ENCODE data around the gene SLC35G3. TPM values are rescaled to one million over a fixed set of nuclear protein-coding genes. Genes with fewer than 3 reads are reported as not detected.
A peak's percentile ranks its signal among the peaks of the same experiment; 100 is the strongest.

The SLC35G3 gene
- total and polyA plus RNA-seq, 10 of the 15 experiments (the other 5 are each of a cell fraction or from before 2014, with no cell fraction given), result not detected

GRCh38 chr17:35238821-35239220 is 44.6 kb upstream of the SLC35G3 start:
- ATAC-seq (no peak), FAIRE-seq (peak; percentile 41), DNase-seq (ENCODE audit: low read depth, low spot score) (no peak)
- H2AFZ ChIP-seq (ENCODE audit: control insufficient read depth, low read depth, low read length), result no peak overlapping the region
- H3K79me2 ChIP-seq (ENCODE audit: control insufficient read depth, insufficient read depth, low read length), result no peaks in the 10 kb centered on the region
- TF ChIP-seq MYB (IDR thresholded peaks at IDR 0.05; ENCODE audit: borderline replicate concordance, low read depth, low read length) (no peak), DPF2 (IDR thresholded peaks at IDR 0.05) (no peak), PAX5 (IDR thresholded peaks at IDR 0.05; ENCODE audit: borderline replicate concordance, low read depth, low read length) (no peak), BCL3 (IDR thresholded peaks at IDR 0.05; ENCODE audit: borderline replicate concordance, insufficient read depth, low read depth, low read length, poor library complexity, severe bottlenecking) (no peak)
- TF ChIP-seq, protein P1, sequence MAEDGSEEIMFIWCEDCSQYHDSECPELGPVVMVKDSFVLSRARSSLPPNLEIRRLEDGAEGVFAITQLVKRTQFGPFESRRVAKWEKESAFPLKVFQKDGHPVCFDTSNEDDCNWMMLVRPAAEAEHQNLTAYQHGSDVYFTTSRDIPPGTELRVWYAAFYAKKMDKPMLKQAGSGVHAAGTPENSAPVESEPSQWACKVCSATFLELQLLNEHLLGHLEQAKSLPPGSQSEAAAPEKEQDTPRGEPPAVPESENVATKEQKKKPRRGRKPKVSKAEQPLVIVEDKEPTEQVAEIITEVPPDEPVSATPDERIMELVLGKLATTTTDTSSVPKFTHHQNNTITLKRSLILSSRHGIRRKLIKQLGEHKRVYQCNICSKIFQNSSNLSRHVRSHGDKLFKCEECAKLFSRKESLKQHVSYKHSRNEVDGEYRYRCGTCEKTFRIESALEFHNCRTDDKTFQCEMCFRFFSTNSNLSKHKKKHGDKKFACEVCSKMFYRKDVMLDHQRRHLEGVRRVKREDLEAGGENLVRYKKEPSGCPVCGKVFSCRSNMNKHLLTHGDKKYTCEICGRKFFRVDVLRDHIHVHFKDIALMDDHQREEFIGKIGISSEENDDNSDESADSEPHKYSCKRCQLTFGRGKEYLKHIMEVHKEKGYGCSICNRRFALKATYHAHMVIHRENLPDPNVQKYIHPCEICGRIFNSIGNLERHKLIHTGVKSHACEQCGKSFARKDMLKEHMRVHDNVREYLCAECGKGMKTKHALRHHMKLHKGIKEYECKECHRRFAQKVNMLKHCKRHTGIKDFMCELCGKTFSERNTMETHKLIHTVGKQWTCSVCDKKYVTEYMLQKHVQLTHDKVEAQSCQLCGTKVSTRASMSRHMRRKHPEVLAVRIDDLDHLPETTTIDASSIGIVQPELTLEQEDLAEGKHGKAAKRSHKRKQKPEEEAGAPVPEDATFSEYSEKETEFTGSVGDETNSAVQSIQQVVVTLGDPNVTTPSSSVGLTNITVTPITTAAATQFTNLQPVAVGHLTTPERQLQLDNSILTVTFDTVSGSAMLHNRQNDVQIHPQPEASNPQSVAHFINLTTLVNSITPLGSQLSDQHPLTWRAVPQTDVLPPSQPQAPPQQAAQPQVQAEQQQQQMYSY (CRISPR knock-in tag; IDR thresholded peaks at IDR 0.05), result no peak
- TF ChIP-seq, protein P2, sequence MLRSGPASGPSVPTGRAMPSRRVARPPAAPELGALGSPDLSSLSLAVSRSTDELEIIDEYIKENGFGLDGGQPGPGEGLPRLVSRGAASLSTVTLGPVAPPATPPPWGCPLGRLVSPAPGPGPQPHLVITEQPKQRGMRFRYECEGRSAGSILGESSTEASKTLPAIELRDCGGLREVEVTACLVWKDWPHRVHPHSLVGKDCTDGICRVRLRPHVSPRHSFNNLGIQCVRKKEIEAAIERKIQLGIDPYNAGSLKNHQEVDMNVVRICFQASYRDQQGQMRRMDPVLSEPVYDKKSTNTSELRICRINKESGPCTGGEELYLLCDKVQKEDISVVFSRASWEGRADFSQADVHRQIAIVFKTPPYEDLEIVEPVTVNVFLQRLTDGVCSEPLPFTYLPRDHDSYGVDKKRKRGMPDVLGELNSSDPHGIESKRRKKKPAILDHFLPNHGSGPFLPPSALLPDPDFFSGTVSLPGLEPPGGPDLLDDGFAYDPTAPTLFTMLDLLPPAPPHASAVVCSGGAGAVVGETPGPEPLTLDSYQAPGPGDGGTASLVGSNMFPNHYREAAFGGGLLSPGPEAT (IDR thresholded peaks at IDR 0.05; ENCODE audit: low read depth), result no peak
- TF ChIP-seq, protein P3, sequence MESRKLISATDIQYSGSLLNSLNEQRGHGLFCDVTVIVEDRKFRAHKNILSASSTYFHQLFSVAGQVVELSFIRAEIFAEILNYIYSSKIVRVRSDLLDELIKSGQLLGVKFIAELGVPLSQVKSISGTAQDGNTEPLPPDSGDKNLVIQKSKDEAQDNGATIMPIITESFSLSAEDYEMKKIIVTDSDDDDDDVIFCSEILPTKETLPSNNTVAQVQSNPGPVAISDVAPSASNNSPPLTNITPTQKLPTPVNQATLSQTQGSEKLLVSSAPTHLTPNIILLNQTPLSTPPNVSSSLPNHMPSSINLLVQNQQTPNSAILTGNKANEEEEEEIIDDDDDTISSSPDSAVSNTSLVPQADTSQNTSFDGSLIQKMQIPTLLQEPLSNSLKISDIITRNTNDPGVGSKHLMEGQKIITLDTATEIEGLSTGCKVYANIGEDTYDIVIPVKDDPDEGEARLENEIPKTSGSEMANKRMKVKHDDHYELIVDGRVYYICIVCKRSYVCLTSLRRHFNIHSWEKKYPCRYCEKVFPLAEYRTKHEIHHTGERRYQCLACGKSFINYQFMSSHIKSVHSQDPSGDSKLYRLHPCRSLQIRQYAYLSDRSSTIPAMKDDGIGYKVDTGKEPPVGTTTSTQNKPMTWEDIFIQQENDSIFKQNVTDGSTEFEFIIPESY (IDR thresholded peaks at IDR 0.05), result no peak
- POLR2A ChIA-PET, result no interaction called here
- RAD21 ChIA-PET (ENCODE audit: unreplicated experiment), result no interaction called here
- in situ Hi-C loops (cut with MboI) (no loop called here), intact Hi-C loops (cut with micrococcal nuclease; ENCODE audit: unreplicated experiment) (no loop called here)
- 2% methylated on average over 2 of the region's 2 CpGs for WGBS (ENCODE audit: insufficient coverage, insufficient replicate concordance, low lambda C conversion rate, missing lambda C conversion rate)
- peaks cover 6% of the 10 kb centered on the region; the same call in 1 of the 2 replicates for H3K4me1 ChIP-seq (ENCODE audit: control insufficient read depth, insufficient read depth, low read length)
- no peak overlapping the region for H3K4me2 ChIP-seq (ENCODE audit: control insufficient read depth, insufficient read depth)
- H3K9ac ChIP-seq (ENCODE audit: control insufficient read depth, insufficient read depth, low read length), result no peak overlapping the region
- CTCF ChIA-PET, result interaction anchor here (0.6 to 1.4 kb wide), 2 partner anchors 9 to 52 kb away, joined by 3 to 4 read pairs; no protein-coding TSS in a partner anchor
- H3K27ac ChIP-seq (ENCODE audit: control insufficient read depth, insufficient read depth), result no peak overlapping the region
- no peaks in the 10 kb centered on the region for H3K9me3 ChIP-seq (replicated peaks; ENCODE audit: control insufficient read depth, insufficient read depth, low read length)
- SMC1A ChIA-PET (ENCODE audit: uncharacterized antibody, unreplicated experiment), result interaction anchor here (0.6 to 1.0 kb wide), 3 partner anchors 11 to 55 kb away, joined by 3 to 4 read pairs (median 3); no protein-coding TSS in a partner anchor
- no peaks in the 10 kb centered on the region for H3K36me3 ChIP-seq (ENCODE audit: control insufficient read depth in 2 of 2, insufficient read depth in 2 of 2, low read length in 1 of 2)
- H4K20me1 ChIP-seq (ENCODE audit: control insufficient read depth, insufficient read depth), result no peaks in the 10 kb centered on the region
- no TSS peak for BruUV-seq (replicated peaks)
- no peaks in the 10 kb centered on the region for H3K27me3 ChIP-seq (replicated peaks in 1 of 2; ENCODE audit: control insufficient read depth in 2 of 2, insufficient read depth in 2 of 2, low read length in 1 of 2)
- H3K4me3 ChIP-seq, result no peak overlapping the region

Data from GM12878 (cell line).